HFFc6 (cell line): ENCODE data around the gene GABRE. TPM values are rescaled to one million over a fixed set of nuclear protein-coding genes. Genes with fewer than 3 reads are reported as not detected.

Experiments
- DNase-seq: peaks from one replicate; pipeline ENCODE4 v3.0.0-alpha.2; 2018
- H3K27ac Mint-ChIP-seq: 2 replicates; pipeline ENCODE4 v1.8.0; 2020; ENCODE audit warnings: mild to moderate bottlenecking, mixed read lengths
- H3K27me3 Mint-ChIP-seq: 2 replicates; pipeline ENCODE4 v1.8.0; 2021; ENCODE audit warnings: mild to moderate bottlenecking, moderate library complexity, mixed read lengths; ENCODE audit not compliant: insufficient read depth
- H3K36me3 Mint-ChIP-seq: 2 replicates; pipeline ENCODE4 v1.8.0; 2021; ENCODE audit warnings: low read depth, mixed read lengths
- H3K4me1 Mint-ChIP-seq: 2 replicates; pipeline ENCODE4 v1.8.0; 2020; ENCODE audit warnings: low read depth, mixed read lengths
- H3K4me3 Mint-ChIP-seq: 2 replicates; pipeline ENCODE4 v1.8.0; 2020; ENCODE audit warnings: mild to moderate bottlenecking, moderate library complexity, mixed read lengths
- H3K9me3 Mint-ChIP-seq: 2 replicates; pipeline ENCODE4 v1.8.0; 2020; ENCODE audit warnings: mild to moderate bottlenecking, mixed read lengths
- CTCF ChIP-seq: fragments of 200-600 bp; sonication (generic); IDR thresholded peaks from 2 replicates; pipeline ENCODE4 v1.5.0; 2021; ENCODE audit warnings: antibody characterized with exemption, mild to moderate bottlenecking
- total RNA-seq, 6 experiments: library from RNA; stranded (reverse); fragmentation: NEBNext Ultra II Directional; extraction: Animal tissue kit (Norgen Biotek cat#: 25700); gene quantifications; 2 replicates in 1 of 6; 3 replicates in 5 of 6; pipeline ENCODE4 v1.2.3, GENCODE V29; 2021

GABRE gene
- total RNA-seq, 6 experiments from 2014 or later: 0.24 to 1.7 (median 0.71) TPM

GRCh38 chrX:151923648-151924047 is 50.8 kb downstream of the GABRE start:
- H3K27ac Mint-ChIP-seq: no peak overlapping the region
- no peak for TF ChIP-seq CTCF
- no peak overlapping the region for H3K4me3 Mint-ChIP-seq
- peaks cover 4% of the 10 kb centered on the region; the same call in 1 of the 2 replicates for H3K27me3 Mint-ChIP-seq
- no peaks in the 10 kb centered on the region for H3K36me3 Mint-ChIP-seq
- H3K9me3 Mint-ChIP-seq: no peaks in the 10 kb centered on the region
- DNase-seq: no peak
- H3K4me1 Mint-ChIP-seq: no peaks in the 10 kb centered on the region

DNA sequence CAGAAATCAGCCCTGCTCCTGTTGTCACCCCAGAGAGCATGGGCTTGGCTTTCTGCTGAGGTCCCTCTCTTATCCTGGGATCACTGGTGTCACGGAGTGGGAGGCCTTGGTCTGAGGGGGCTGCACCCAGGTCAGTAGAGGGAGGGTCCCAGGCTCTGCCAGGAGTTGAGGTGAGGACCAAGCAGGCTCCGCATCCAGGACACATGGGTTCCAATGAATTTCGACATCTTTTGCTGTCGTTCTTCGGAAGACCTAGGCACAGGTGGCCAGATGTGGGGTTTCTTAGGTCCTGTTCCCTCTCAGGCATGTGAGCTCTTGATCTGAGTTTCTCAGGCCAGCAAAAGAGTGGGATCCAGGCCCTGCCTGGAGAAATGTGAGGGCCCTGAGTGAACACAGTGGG is 51.8 kb downstream of the GABRE start:
- H3K4me3 Mint-ChIP-seq: no peak overlapping the region
- DNase-seq: no peak
- TF ChIP-seq CTCF: no peak
- H3K27ac Mint-ChIP-seq: no peak overlapping the region
- H3K4me1 Mint-ChIP-seq: no peaks in the 10 kb centered on the region
- no peaks in the 10 kb centered on the region for H3K9me3 Mint-ChIP-seq
- no peaks in the 10 kb centered on the region for H3K36me3 Mint-ChIP-seq
- H3K27me3 Mint-ChIP-seq: peaks cover 3% of the 10 kb centered on the region; the same call in 1 of the 2 replicates

- no peaks in the 10 kb centered on the region for H3K36me3 Mint-ChIP-seq
Observed at GRCh38 chrX:151921866-151922265, 52.6 kb downstream of the GABRE start.

GRCh38 chrX:151921292-151921691 is 53.2 kb downstream of the GABRE start:
- DNase-seq: no peak
- no peaks in the 10 kb centered on the region for H3K36me3 Mint-ChIP-seq
- no peak overlapping the region for H3K27ac Mint-ChIP-seq
- H3K9me3 Mint-ChIP-seq: no peaks in the 10 kb centered on the region
- H3K4me3 Mint-ChIP-seq: no peak overlapping the region
- H3K27me3 Mint-ChIP-seq: peaks cover 2% of the 10 kb centered on the region; the same call in 1 of the 2 replicates
- no peak for TF ChIP-seq CTCF
- H3K4me1 Mint-ChIP-seq: no peaks in the 10 kb centered on the region

More at GRCh38 chrX:151921866-151922265, 52.6 kb downstream of the GABRE start:
- no peaks in the 10 kb centered on the region for H3K4me1 Mint-ChIP-seq
- H3K27me3 Mint-ChIP-seq: peaks cover 2% of the 10 kb centered on the region; the same call in 1 of the 2 replicates
- DNase-seq: no peak
- no peak overlapping the region for H3K4me3 Mint-ChIP-seq
- H3K9me3 Mint-ChIP-seq: no peaks in the 10 kb centered on the region
- no peak overlapping the region for H3K27ac Mint-ChIP-seq
- TF ChIP-seq CTCF: no peak

DNA sequence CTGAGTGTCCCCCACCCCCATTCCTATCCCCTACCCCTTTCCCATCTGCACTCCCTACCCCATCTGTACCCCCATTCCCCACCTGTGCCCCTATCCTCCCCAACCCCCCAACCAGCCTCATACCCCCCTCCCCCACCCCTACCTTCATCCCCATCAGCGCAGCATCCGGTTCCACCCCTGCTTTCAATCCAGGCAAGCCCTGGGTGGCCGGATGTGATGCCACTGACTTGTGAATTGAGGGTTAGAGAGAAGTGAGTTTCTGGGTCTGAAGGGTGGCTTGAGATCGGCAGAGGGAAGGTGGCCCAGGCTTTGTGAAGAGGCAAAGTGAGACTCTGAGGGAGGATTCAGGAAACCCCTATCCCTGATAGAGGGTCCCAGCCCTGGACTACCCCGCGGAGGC is 53.9 kb downstream of the GABRE start:
- H3K9me3 Mint-ChIP-seq: no peaks in the 10 kb centered on the region
- no peaks in the 10 kb centered on the region for H3K36me3 Mint-ChIP-seq

More for the DNA sequence above, 53.9 kb downstream of the GABRE start:
- Mint-ChIP-seq H3K4me1 (no peaks in the 10 kb centered on the region), H3K27me3 (peaks cover 2% of the 10 kb centered on the region; the same call in 1 of the 2 replicates), H3K4me3 (no peak overlapping the region), H3K27ac (no peak overlapping the region)
- no peak for DNase-seq
- no peak for TF ChIP-seq CTCF
